ENCODE results near the gene BOD1. TPM values are rescaled to one million over a fixed set of nuclear protein-coding genes. Genes with fewer than 3 reads are reported as not detected.

The BOD1 gene
- polyA plus RNA-seq, 4 donors: 108 to 125 (median 117) TPM

- no peak for DNase-seq (ENCODE audit: low read depth in 4 of 4, low spot score in 2 of 4)
Measured at GRCh38 chr5:173642191-173642816, 25.9 kb upstream of the BOD1 start.

GRCh38 chr5:173640156-173640804 is 23.8 kb upstream of the BOD1 start:
- no peak for DNase-seq (ENCODE audit: low read depth in 4 of 4, low spot score in 2 of 4)

DNA sequence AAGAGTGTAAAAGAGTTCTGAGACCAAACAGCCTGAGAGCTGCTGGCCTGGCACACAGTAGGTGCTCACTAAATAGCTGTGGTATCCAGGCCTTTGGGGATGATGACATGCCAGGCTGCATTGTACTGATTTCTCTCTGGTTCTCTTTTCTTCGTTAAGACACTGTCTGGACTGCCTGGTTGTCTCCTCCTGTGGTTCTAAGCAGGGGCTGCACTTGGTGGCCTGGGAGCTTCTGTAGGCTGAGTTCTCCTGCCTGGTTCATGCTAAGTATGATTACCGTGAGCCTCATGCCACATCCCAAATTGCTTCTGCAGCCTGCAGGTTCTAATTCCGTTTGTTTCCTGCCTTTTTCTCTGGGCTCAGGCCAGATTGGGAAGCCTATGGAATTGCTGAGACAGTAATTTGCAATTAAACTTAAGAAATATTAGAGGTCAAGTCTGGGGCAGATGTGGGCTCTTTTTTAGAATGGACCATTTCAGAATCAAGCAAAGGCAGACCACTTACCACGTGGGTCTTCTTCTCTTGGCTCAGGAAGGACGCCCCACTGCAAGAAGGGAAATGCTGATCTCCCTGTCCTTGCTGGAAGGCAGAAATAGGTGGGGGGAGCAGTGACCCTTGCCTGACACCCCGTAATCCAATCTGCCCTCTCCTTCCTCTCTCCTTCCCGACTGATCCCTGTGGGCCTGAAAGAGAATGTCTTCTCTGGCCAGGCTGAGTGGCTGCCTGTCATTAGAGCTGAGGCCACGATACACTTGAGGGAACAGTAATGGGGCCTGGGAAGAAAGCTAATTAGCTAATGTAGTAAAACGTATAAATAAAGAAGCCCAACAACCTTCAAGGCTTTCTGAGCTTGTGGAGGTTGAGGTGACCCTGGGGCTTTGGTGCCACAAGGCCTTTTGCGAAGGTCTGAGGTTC is 21.9 kb upstream of the BOD1 start:
- no peak for DNase-seq (ENCODE audit: low read depth in 4 of 4, low spot score in 2 of 4)

DNA sequence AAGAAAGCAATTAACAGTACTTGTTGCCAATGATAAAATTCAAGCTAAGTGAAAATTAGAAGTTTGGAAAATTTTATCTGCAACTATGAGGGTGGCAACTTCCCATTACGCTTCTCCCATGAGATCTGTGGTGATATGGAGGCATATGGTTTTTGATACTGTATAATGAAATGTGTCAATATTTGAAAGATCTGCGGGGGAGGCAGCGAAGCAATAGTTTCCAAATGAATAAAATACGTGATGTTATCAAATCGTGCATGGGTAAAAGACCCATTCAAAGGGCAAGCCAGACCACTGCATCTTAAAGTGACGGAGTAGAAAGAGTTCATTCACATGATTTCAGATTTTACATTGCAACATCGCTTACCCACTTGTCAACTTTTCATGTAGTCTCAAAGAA is 20.9 kb upstream of the BOD1 start:
- DNase-seq (ENCODE audit: low read depth in 4 of 4, low spot score in 2 of 4): no peak

GRCh38 chr5:173634465-173634983 is 18.1 kb upstream of the BOD1 start:
- no peak for DNase-seq (ENCODE audit: low read depth in 4 of 4, low spot score in 2 of 4)

- DNase-seq (ENCODE audit: low read depth in 4 of 4, low spot score in 2 of 4): no peak
Measured at GRCh38 chr5:173633304-173633703, 16.9 kb upstream of the BOD1 start.

- no peak for DNase-seq (ENCODE audit: low read depth in 4 of 4, low spot score in 2 of 4)
Measured at GRCh38 chr5:173631478-173631877, 15.0 kb upstream of the BOD1 start.

GRCh38 chr5:173630724-173631365 is 14.4 kb upstream of the BOD1 start:
- no peak for DNase-seq (ENCODE audit: low read depth in 4 of 4, low spot score in 2 of 4)

DNA sequence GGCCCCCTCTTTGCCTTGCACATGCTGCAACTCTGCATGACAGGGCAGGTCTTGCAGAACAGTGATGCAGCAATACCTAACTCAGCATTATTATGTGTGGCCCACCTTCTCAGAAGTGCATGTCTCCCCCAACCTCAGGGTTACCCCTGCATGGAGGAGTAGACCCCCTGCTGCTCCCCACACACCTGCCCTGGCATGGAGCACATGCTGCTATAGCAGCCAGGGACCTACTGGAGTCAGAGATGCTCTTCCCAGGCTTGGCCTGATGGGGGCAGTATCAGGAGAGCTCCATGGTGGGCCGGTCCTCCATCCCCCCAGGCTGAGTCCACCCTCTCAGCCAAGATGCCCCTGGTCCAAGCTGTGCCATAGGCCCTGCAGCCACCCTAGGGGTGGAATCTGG is 13.2 kb upstream of the BOD1 start:
- DNase-seq (ENCODE audit: low read depth in 4 of 4, low spot score in 2 of 4): no peak

DNA sequence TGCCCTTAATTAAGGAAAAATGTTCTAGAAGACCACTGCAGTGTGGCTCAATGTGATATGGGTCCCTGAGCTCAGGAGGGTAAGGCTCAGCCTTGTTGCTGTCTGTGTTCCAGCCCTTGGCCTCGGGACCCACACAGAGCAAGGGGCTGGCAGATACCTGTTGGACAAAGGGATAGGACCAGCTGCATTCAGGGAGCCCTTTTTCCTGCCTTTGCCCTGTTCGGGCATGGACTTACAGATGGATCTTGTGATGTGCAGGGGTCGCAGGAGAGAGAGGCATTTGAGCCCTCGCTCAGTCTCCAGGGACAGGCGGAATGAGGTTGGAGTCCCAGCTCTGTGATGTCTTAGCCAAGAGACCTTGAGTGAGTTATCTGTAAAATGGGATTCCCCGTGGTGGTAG is 12.1 kb upstream of the BOD1 start:
- no peak for DNase-seq (ENCODE audit: low read depth in 4 of 4, low spot score in 2 of 4)

DNA sequence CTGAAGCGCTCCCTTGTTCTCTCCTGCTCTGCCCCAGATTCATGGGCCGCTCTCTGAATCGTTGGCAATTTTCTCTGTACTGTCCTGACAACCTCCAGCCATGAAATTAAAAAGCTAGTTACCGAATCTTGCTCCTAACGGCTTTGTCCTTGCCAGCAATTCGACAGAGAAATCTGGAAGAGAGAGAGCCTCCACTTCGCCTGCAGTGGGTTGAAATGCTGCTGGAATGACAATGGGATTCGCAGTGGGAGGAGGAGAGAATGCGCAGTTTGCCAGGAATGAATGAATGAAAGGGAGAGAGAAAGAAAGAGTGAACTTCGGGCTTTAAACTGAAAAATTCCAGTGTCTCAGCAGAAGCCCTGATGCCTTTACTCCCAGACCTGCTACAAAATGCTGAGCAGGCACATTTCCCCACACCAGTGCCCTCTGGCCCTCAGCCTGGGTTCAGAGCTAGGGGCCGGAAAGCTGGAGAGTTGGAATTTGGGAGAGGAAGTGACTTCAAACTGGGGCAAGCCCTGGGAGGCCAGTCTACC is 11.5 kb upstream of the BOD1 start:
- no peak for DNase-seq (ENCODE audit: low read depth in 4 of 4, low spot score in 2 of 4)

DNA sequence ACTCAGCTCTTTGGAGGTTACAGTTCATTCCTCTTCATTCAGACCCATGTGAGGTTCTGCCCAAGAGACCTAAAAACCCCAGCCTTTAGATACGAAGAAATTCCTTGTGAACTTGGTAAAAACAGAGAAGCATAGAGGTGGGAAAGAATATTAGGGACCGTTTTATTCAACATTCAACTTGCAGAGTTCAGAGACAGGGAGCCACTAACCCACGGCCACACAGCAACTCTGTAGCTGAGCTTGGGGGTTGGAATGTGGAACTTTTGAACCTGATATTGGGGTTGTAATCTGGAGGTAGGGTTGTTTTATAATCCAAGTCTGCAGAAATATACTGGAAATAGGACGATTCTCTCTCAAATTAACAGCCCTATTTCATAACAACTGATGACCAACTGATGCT is 10.8 kb upstream of the BOD1 start:
- DNase-seq (ENCODE audit: low read depth in 4 of 4, low spot score in 2 of 4): no peak

GRCh38 chr5:173626505-173626820 is 10.0 kb upstream of the BOD1 start:
- DNase-seq (ENCODE audit: low read depth in 4 of 4, low spot score in 2 of 4): no peak

- no peak for DNase-seq (ENCODE audit: low read depth in 4 of 4, low spot score in 2 of 4)
Measured at GRCh38 chr5:173625673-173626504, 9.4 kb upstream of the BOD1 start.

DNA sequence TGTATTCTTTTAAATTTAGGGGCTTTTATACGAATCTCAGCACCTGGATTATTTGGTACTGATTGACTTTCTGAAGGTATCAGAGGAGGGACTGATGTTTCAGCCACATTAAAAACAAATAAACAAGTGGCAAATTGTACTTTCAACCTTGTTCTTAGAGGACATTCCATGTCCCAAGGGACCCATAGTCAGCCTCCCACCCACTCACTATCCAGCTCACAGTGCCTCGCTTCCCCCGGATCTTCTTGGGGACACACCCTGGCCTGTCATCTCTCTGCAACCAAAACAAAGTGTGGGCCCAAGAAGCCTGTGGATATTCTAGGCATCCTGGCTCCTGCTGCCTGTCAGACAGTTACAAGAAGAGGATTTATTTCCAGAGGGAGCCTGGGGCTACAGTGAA is 8.8 kb upstream of the BOD1 start:
- DNase-seq (ENCODE audit: low read depth in 4 of 4, low spot score in 2 of 4): no peak

DNA sequence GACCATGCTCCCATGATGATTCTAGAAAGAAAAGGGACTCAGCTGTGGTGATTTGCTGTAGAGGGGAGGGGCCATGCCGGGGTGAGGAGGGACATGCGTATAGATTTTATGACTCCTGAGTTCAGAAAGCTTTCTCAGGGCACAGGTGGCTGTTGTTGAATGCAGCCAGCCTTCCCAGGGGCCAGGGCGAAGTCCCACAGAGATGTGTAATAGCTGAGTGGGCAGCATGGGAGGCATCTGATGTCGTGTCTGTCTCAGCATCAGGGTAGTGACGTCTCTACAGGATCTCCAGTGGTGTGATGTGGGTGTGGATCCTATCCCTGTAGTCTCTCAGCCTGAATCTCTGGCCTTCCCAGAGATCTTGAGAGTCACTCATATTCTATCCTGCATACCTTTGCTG is 7.8 kb upstream of the BOD1 start:
- DNase-seq (ENCODE audit: low read depth in 4 of 4, low spot score in 2 of 4): no peak

GRCh38 chr5:173623789-173624188 is 7.3 kb upstream of the BOD1 start:
- no peak for DNase-seq (ENCODE audit: low read depth in 4 of 4, low spot score in 2 of 4)

DNA sequence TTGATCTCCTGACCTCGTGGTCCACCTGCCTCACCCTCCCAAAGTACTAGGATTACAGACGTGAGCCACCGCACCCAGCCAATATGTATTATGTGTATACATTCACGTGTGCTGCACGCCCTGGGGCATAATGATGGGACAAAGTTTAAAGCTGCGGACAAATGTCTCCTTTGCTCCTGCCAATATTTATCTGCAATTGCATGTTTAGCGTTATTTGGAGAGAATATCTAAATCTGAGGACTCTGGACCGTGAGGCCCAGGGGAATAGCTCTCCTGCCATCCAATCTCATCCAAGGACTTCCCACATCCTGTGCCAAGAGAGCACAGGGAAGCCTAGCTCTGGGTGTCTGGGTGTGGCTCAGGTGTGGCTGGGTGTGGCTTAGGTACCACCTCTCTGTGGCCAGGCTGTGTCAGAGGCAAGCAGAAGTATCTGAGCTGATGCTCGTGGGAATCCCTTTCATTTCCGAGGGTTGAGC is 6.9 kb upstream of the BOD1 start:
- DNase-seq (ENCODE audit: low read depth in 4 of 4, low spot score in 2 of 4): no peak

- no peak for DNase-seq (ENCODE audit: low read depth in 4 of 4, low spot score in 2 of 4)
Measured at GRCh38 chr5:173622183-173623047, 6.0 kb upstream of the BOD1 start.

Measured in left renal cortex interstitium (tissue), 4 donors.